Uterus (tissue), 4 donors: ENCODE measurements around the gene TNFRSF25. TPM values are rescaled to one million over a fixed set of nuclear protein-coding genes. Genes with fewer than 3 reads are reported as not detected.
"Not testable (repeated sequence)": the region's sequence is repeated elsewhere in the genome, so short reads cannot be mapped to it uniquely, and the experiment has no call there.

Source experiments
- DNase-seq, 2 donors: peaks; one replicate each; pipeline ENCODE4 v3.0.0-alpha.2; 2019 to 2020
- H3K27ac ChIP-seq, 2 donors: fragments of 200-600 bp; sonication (generic); 1 replicate in 1 of 2; 2 replicates in 1 of 2; pipeline ENCODE4 v1.5.1; 2016 to 2018
- H3K27me3 ChIP-seq, 2 donors: fragments of 200-600 bp; sonication (generic); one replicate each; pipeline ENCODE4 v1.5.1; 2018 to 2019; ENCODE audit warnings: control low read depth in 1 of 2
- H3K36me3 ChIP-seq, 2 donors: fragments of 200-600 bp; sonication (generic); one replicate each; pipeline ENCODE4 v1.5.1; 2019; ENCODE audit warnings: control low read depth in 1 of 2
- H3K4me1 ChIP-seq, 2 donors: fragments of 200-600 bp; sonication (generic); one replicate each; pipeline ENCODE4 v1.5.1; 2018 to 2019; ENCODE audit warnings: control low read depth in 1 of 2
- H3K4me3 ChIP-seq, 2 donors: fragments of 200-600 bp; sonication (generic); 1 replicate in 1 of 2; 2 replicates in 1 of 2; pipeline ENCODE4 v1.5.1; 2018 to 2019; ENCODE audit warnings: mild to moderate bottlenecking in 1 of 2
- H3K9me3 ChIP-seq, 2 donors: fragments of 200-600 bp; sonication (generic); one replicate each; pipeline ENCODE4 v1.5.1; 2019; ENCODE audit warnings: control low read depth in 1 of 2
- POLR2A ChIP-seq, 2 donors: fragments of 450-650 bp; IDR thresholded peaks; one replicate each; pipeline ENCODE4 v1.6.1; 2016; ENCODE audit warnings: antibody characterized with exemption in 2 of 2, mild to moderate bottlenecking in 1 of 2, moderate library complexity in 1 of 2
- intact Hi-C: fragments of 100-400 bp; cut with DNase I; formaldehyde crosslinking; loops from one replicate; pipeline ENCODE4 v1.15.1; 2023; ENCODE audit warnings: low total_unique reads
- total RNA-seq, 4 donors: library from RNA; depleted of rRNA in 3 of 4; stranded (reverse); fragments of >200 nt in 3 of 4; gene quantifications; one replicate each; pipeline versions ENCODE4 v1.1.0 to v1.2.4, GENCODE V29; 2014 to 2023
- TF ChIP-seq, protein P1 (sequence below), 4 experiments: fragments of 200-600 bp in 2 of 4; fragments of 450-650 bp in 2 of 4; sonication (generic) in 2 of 4; IDR thresholded peaks; one replicate each; pipeline ENCODE4 v1.5.1; 2016 to 2019; ENCODE audit warnings: antibody characterized with exemption in 4 of 4, mild to moderate bottlenecking in 2 of 4, moderate library complexity in 1 of 4
- donor health status: DM: yes; HTN: yes; CAD: no.

Gene TNFRSF25
- total RNA-seq, 4 donors from 2014 or later = 1.0 to 11.1 (median 4.8) TPM

DNA sequence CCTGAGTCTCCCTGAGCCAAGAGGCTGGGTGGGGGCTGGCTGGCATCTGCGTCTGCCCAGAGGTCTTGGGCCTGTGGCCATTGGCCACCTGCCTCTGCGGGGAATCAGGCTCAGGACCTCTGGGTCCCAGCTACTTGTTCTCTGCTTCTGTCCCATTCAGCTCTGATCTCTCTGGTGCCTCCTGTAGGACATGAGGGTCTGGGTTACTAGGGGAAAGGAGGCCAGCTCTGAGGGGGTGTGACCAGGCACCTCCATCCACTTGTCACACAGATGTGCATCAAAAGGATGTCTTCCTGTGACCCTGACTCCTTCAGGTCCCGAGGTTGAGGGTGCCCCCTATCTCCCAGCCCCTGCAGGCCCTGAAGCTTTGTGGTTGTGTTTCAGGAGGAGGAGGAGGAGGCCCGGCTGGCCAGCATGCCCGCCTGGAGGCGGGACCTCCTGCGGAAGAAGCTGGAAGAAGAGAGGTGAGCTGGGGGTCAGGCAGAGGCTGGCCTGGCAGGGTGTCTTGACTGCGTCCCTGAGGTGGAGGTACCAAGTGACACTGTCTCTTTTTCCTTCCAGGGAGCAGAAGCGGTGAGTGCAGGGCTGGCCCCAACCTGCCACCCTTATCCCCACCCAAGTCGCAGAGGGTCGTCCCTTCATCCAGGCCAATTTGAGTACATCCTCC lies 9.0 kb downstream of the TNFRSF25 start:
- no peak for DNase-seq
- no peak overlapping the region for H3K4me3 ChIP-seq
- H3K27ac ChIP-seq = no peak overlapping the region
- no peaks in the 10 kb centered on the region for H3K36me3 ChIP-seq
- no peak for TF ChIP-seq POLR2A (IDR thresholded peaks at IDR 0.05)
- TF ChIP-seq, protein P1, sequence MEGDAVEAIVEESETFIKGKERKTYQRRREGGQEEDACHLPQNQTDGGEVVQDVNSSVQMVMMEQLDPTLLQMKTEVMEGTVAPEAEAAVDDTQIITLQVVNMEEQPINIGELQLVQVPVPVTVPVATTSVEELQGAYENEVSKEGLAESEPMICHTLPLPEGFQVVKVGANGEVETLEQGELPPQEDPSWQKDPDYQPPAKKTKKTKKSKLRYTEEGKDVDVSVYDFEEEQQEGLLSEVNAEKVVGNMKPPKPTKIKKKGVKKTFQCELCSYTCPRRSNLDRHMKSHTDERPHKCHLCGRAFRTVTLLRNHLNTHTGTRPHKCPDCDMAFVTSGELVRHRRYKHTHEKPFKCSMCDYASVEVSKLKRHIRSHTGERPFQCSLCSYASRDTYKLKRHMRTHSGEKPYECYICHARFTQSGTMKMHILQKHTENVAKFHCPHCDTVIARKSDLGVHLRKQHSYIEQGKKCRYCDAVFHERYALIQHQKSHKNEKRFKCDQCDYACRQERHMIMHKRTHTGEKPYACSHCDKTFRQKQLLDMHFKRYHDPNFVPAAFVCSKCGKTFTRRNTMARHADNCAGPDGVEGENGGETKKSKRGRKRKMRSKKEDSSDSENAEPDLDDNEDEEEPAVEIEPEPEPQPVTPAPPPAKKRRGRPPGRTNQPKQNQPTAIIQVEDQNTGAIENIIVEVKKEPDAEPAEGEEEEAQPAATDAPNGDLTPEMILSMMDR (IDR thresholded peaks at IDR 0.05) = no peak
- intact Hi-C loops = no loop called here
- H3K9me3 ChIP-seq = no peaks in the 10 kb centered on the region
- peaks cover 0 to 16% of the 10 kb centered on the region in 2 donors for H3K4me1 ChIP-seq
- H3K27me3 ChIP-seq = peaks cover 0 to 4% of the 10 kb centered on the region in 2 donors

DNA sequence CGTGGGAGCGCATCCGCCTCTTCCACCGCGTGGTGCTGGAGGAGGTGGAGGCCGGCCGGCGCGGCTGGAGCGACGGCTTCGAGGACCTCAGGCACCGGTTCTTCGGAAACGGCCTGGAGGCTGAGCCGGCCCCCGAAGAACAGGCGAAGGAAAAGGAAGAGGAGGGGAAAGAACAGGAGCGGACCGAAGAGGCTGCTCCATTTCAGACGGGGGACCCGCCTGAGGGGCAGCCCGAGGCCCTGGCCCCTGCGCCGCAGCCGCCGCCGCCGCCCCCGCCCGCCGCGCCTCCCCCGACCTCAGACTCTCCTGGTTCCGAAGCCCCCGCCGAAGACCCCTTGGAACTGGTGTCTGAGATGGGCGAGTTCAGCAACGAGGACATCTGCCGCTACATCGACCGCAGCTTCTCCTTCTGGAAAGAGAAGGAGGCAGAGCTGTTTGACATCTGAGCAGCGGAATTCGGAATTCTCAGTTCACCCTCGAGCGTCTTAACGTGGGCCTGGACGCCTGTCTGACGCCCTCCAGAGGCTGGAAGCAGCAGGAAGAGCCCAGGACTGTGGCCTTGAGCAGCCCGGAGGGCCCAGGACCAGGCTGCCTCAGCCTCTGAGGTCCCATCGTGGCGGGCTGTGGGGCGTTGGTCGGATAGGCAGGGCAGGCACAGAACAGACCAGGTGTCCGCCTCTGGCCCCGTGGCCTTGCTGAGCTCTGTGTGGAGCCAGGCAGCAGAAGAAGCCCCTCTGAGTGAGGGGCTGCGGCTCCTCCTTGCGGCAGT lies 10.0 kb downstream of the TNFRSF25 start:
- H3K27ac ChIP-seq, H3K4me3 ChIP-seq, DNase-seq, H3K27me3 ChIP-seq, intact Hi-C loops, H3K9me3 ChIP-seq, H3K36me3 ChIP-seq: not testable (repeated sequence)
- peaks cover 0 to 16% of the 10 kb centered on the region in 2 donors for H3K4me1 ChIP-seq

DNA sequence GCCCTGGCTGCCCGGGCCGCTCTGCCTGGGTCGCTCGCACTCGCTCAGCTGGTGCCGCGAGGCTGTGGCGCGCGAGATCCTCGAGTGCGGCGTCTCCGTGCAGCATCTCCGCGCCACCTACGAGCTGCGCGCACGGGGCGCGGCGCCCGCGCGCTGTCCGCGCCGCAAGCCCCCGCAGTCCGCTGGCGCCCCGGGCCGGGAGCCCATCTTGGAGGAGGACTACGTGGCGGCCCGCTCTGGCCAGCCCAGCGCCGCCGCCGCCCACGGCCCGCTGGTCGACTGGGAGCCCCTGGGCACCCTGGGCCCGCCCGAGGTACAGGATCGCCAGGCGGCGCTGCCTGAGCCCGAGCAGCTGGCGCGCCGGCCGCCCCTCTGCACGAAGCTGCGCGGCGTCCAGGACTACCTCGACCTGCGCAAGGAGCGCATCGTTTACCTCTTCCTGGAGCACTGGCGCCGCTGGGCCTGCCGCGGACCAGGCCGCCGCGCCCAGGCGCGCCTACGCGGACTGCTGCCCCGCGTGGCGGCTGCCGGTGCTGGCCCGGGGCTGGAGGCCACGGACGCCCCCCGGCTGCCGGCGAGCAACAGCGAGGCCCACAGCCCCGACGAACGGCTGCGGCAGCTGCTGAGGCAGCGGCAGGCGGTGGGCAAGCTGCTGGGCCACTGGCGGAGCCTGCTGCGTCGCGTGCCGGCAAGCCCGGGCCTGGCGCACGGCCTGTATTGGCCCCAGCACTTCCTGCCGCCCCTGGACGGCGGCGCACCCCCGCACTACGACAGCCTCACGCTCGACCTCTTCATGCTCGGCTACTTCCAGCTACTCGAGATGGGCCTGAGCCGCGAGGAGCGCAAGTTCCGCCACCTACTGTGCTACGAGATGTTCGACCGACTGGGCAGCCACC lies 10.9 kb downstream of the TNFRSF25 start:
- Histone ChIP-seq H3K4me3 (no peak overlapping the region), H3K36me3 (no peaks in the 10 kb centered on the region), H3K4me1 (peaks cover 0 to 11% of the 10 kb centered on the region in 2 donors), H3K27me3 (peaks cover 0 to 14% of the 10 kb centered on the region in 2 donors), H3K9me3 (no peaks in the 10 kb centered on the region), H3K27ac (no peak overlapping the region)
- intact Hi-C loops = no loop called here
- no peak for TF ChIP-seq POLR2A (IDR thresholded peaks at IDR 0.05)
- TF ChIP-seq, protein P1 (IDR thresholded peaks at IDR 0.05) = no peak
- no peak for DNase-seq

DNA sequence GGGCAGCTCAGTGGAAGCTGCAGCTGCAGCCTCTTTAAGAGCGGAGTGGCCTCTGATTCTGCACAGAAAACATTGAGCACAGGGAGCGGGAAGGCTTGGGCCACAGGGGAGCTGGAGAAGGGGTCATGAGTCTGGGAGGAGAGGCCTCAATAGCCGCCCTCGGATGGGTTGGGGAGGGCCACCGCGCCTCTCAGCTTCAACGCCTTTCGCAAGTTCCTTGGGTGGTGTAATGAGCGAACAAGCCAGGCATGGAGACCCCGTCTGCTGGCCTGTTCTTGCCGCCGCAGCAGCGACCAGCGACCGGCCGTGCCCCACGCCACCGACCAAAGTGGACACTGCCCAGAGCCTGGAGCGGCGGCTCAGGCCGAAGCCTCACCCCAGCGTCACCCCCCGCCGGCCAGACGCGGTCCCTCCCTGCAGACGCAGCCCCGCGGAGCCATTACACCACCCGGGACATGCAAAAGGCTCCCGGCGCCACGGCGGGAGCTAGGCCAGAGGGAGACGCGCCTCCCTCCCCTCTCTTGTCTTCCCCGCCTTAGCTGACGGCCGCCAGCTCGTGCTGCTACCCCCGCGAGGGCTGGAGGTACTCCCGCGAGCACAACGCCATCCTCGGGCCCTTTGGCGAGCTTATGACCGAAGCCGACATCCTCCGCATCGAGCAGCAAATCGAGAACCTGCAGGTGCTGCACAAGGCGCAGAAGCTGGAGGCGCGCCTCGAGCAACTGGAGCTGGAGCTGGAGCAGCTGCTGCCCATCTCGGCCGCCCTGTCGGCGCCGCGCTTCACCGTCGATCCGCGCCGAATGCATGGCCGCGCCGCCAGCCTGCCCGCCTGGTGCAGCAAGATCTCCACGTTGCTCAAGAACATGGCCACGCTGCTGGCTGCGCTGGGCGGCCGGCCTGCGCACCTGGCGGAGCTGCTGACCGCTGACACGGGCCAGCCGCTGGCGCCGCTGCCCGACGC lies 11.8 kb downstream of the TNFRSF25 start:
- peaks cover 0 to 10% of the 10 kb centered on the region in 2 donors for H3K4me1 ChIP-seq
- DNase-seq, H3K4me3 ChIP-seq, intact Hi-C loops, H3K9me3 ChIP-seq, H3K27ac ChIP-seq, H3K36me3 ChIP-seq: not testable (repeated sequence)
- peaks cover 0 to 14% of the 10 kb centered on the region in 2 donors for H3K27me3 ChIP-seq

DNA sequence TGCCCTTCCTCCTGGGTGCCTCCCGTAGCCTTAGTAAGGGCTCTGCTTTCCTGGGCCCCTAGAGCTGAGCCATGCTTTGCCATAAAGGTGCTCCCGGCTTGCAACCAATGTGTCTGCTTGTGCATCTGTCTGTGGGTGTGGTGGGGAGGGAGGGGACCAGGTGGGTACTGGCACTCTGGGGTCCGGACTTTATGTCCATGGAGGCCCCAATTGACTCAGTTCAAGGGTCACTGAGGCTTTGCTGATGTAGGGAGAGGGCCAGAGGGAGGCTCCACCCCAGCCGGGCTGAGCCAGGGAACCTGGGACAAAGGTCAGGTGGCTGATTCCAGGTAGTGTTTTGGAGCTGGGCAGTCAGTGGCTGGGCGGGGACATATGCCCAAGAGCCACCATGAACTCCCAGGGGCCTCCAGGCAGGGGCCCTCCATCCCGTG lies 15.0 kb downstream of the TNFRSF25 start:
- Histone ChIP-seq H3K27me3 (peaks cover 0 to 20% of the 10 kb centered on the region in 2 donors), H3K4me1 (peaks cover 0 to 23% of the 10 kb centered on the region in 2 donors), H3K27ac (no peak overlapping the region), H3K36me3 (no peaks in the 10 kb centered on the region), H3K9me3 (no peaks in the 10 kb centered on the region), H3K4me3 (no peak overlapping the region)
- no peak for DNase-seq
- intact Hi-C loops = no loop called here
- TF ChIP-seq POLR2A (IDR thresholded peaks at IDR 0.05) = no peak

DNA sequence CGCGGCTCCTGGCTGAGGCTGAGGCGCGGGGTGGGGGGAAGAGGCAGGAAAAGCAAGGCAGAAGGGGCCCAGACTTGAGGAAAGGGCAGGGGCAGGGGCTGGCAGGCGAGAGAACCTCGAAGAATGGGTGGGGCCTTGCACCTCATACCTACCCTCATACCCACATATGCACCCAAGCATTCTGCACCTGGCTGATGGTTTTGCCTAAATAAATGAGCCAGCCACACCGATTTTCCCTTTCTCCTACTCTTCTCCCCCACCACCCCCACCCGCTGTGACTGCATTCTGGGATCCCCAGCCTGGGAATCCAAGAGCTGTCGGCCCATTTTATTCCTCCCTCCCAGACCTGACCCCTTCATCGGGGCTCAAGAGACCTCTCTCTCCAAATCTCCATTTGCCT lies 15.5 kb downstream of the TNFRSF25 start:
- Histone ChIP-seq H3K27me3 (peaks cover 0 to 20% of the 10 kb centered on the region in 2 donors), H3K4me1 (peaks cover 0 to 22% of the 10 kb centered on the region in 2 donors)
- DNase-seq, H3K36me3 ChIP-seq, H3K27ac ChIP-seq, H3K9me3 ChIP-seq, H3K4me3 ChIP-seq, intact Hi-C loops: not testable (repeated sequence)
